ENCODE results near the gene CRYBG1. TPM values are rescaled to one million over a fixed set of nuclear protein-coding genes. Genes with fewer than 3 reads are reported as not detected.
A peak's percentile ranks its signal among the peaks of the same experiment; 100 is the strongest.
"Not testable (repeated sequence)": the region's sequence is repeated elsewhere in the genome, so short reads cannot be mapped to it uniquely, and the experiment has no call there.

Gene CRYBG1
- total RNA-seq, 1 experiment from 2014 or later: 19.9 TPM

GRCh38 chr6:106586815-106587415 lies 226.4 kb downstream of the CRYBG1 start:
- no TSS peak for BruUV-seq (replicated peaks)

GRCh38 chr6:106588937-106589336 lies 228.4 kb downstream of the CRYBG1 start:
- intact Hi-C loops (cut with micrococcal nuclease); H3K4me2 ChIP-seq (ENCODE audit: low read length); CTCF ChIA-PET; ATAC-seq; BruUV-seq (replicated peaks); DNase-seq; H3K9ac ChIP-seq (ENCODE audit: low read length); H3K4me3 ChIP-seq (ENCODE audit: low read length); H3K27ac ChIP-seq (ENCODE audit: low read length); H3K27me3 ChIP-seq (ENCODE audit: low read length); H2AFZ ChIP-seq (ENCODE audit: low read length); H4K20me1 ChIP-seq (ENCODE audit: low read length); POLR2A ChIA-PET (ENCODE audit: unreplicated experiment); H3K9me2 ChIP-seq (replicated peaks; ENCODE audit: low read length); H3F3A ChIP-seq (ENCODE audit: low read length, unreplicated experiment); H3K79me2 ChIP-seq (ENCODE audit: low read length); H3K9me3 ChIP-seq (ENCODE audit: low read length); H3K36me3 ChIP-seq (ENCODE audit: low read depth, low read length): not testable (repeated sequence)
- H3K4me1 ChIP-seq (ENCODE audit: insufficient read depth, low read length): peaks cover 18% of the 10 kb centered on the region

More at GRCh38 chr6:106586815-106587415, 226.4 kb downstream of the CRYBG1 start:
- ATAC-seq (no peak), DNase-seq (no peak)
- ChIA-PET POLR2A (ENCODE audit: unreplicated experiment) (no interaction called here), CTCF (no interaction called here)
- H3K79me2 ChIP-seq (ENCODE audit: low read length): no peaks in the 10 kb centered on the region
- no peak overlapping the region for H3K4me3 ChIP-seq (ENCODE audit: low read length)
- no peak overlapping the region for H3K9ac ChIP-seq (ENCODE audit: low read length)
- TF ChIP-seq EZH2phosphoT487 (IDR thresholded peaks at IDR 0.05; ENCODE audit: borderline replicate concordance, low read length) (no peak), CTCF (conservative IDR thresholded peaks at IDR 0.05; ENCODE audit: low read depth, low read length) (no peak)
- peaks cover 5% of the 10 kb centered on the region for H3F3A ChIP-seq (ENCODE audit: low read length, unreplicated experiment)
- no peak overlapping the region for H3K27ac ChIP-seq (ENCODE audit: low read length)
- H4K20me1 ChIP-seq (ENCODE audit: low read length): no peaks in the 10 kb centered on the region
- no peaks in the 10 kb centered on the region for H3K36me3 ChIP-seq (ENCODE audit: low read depth, low read length)
- H2AFZ ChIP-seq (ENCODE audit: low read length): no peak overlapping the region
- no peaks in the 10 kb centered on the region for H3K27me3 ChIP-seq (ENCODE audit: low read length)
- intact Hi-C loops (cut with micrococcal nuclease): no loop called here
- no peaks in the 10 kb centered on the region for H3K9me3 ChIP-seq (ENCODE audit: low read length)
- peaks cover 14% of the 10 kb centered on the region for H3K4me1 ChIP-seq (ENCODE audit: insufficient read depth, low read length)
- no peak overlapping the region for H3K4me2 ChIP-seq (ENCODE audit: low read length)
- H3K9me2 ChIP-seq (replicated peaks; ENCODE audit: low read length): no peaks in the 10 kb centered on the region

- Histone ChIP-seq H3K79me2 (ENCODE audit: low read length) (no peaks in the 10 kb centered on the region), H2AFZ (ENCODE audit: low read length) (no peak overlapping the region), H3K4me2 (ENCODE audit: low read length) (peak overlapping the region; percentile 21), H3K4me1 (ENCODE audit: insufficient read depth, low read length) (peaks cover 18% of the 10 kb centered on the region), H3K27me3 (ENCODE audit: low read length) (no peaks in the 10 kb centered on the region), H3K9me2 (replicated peaks; ENCODE audit: low read length) (no peaks in the 10 kb centered on the region), H3K9ac (ENCODE audit: low read length) (no peak overlapping the region), H3K27ac (ENCODE audit: low read length) (peak overlapping the region; percentile 72), H3K4me3 (ENCODE audit: low read length) (no peak overlapping the region), H4K20me1 (ENCODE audit: low read length) (no peaks in the 10 kb centered on the region), H3K36me3 (ENCODE audit: low read depth, low read length) (no peaks in the 10 kb centered on the region), H3K9me3 (ENCODE audit: low read length) (no peaks in the 10 kb centered on the region), H3F3A (ENCODE audit: low read length, unreplicated experiment) (peaks cover 5% of the 10 kb centered on the region)
- intact Hi-C loops (cut with micrococcal nuclease): loop anchor here (2.0 kb wide), 1 partner anchor 16 kb away; no protein-coding TSS in a partner anchor
- DNase-seq (peak; percentile 77), ATAC-seq (peak; percentile 99)
- ChIA-PET POLR2A (ENCODE audit: unreplicated experiment) (interaction anchor here (0.6 kb wide), 1 partner anchor 383 kb away, joined by 3 read pairs; no protein-coding TSS in a partner anchor), CTCF (interaction anchor here (1.3 kb wide), 1 partner anchor 388 kb away, joined by 5 read pairs; no protein-coding TSS in a partner anchor)
- no TSS peak for BruUV-seq (replicated peaks)
- no peak for TF ChIP-seq CTCF (conservative IDR thresholded peaks at IDR 0.05; ENCODE audit: low read depth, low read length)
- TF ChIP-seq EZH2 (IDR thresholded peaks at IDR 0.05; ENCODE audit: low read length, unreplicated experiment): no peak
- no peak for TF ChIP-seq EZH2phosphoT487 (IDR thresholded peaks at IDR 0.05; ENCODE audit: borderline replicate concordance, low read length)
These were observed 230.8 kb downstream of the CRYBG1 start for GRCh38 chr6:106591111-106591825.

Measured in PC-3 (cell line).